ENCODE data around the gene APC2. TPM values are rescaled to one million over a fixed set of nuclear protein-coding genes. Genes with fewer than 3 reads are reported as not detected.

The APC2 gene
- total RNA-seq, 1 experiment from 2014 or later: 0.68 TPM

DNA sequence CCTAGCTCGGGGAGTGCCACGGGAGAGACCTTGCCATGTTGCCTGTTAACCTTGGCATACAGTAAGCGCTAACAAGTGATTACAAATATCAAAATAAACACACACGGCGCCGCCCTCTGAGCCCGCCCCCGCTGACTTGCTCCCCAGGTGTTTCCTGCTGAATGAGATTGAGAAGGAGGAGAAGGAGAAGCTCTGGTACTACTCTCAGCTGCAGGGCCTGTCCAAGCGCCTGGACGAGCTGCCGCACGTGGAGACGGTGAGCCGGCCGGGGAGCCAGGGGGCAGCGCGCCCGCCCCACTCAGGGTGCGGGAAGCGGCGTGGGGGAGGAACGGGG lies 5.0 kb downstream of the APC2 start:
- H4K91ac ChIP-seq (ENCODE audit: insufficient read length, low read depth, low read length): no peak overlapping the region
- no peaks in the 10 kb centered on the region; a peak in 1 of 5 replicates for H3K9me3 Mint-ChIP-seq
- no peak overlapping the region for H3K4ac ChIP-seq (ENCODE audit: low read depth, low read length)
- peaks cover 10% of the 10 kb centered on the region; the same call in 1 of the 2 replicates for H3K27me3 ChIP-seq (ENCODE audit: insufficient read depth, low read length)
- H3K36me3 Mint-ChIP-seq (ENCODE audit: insufficient read depth in 1 of 3, low read depth in 3 of 3): peaks cover 0 to 13% (median 5%) of the 10 kb centered on the region in 3 experiments; a peak in 3 of 7 replicates
- H2AFZ ChIP-seq (ENCODE audit: low read length): no peak overlapping the region
- no peak overlapping the region for H4K5ac ChIP-seq (ENCODE audit: insufficient read length, low read depth, low read length)
- no peaks in the 10 kb centered on the region; the same call in 1 of the 2 replicates for H3K4me1 ChIP-seq (ENCODE audit: insufficient read depth, low read length)
- H3T11ph ChIP-seq (ENCODE audit: low read length): no peak overlapping the region
- H3K56ac ChIP-seq (ENCODE audit: insufficient read length, low read depth, low read length): no peak overlapping the region
- H2BK5ac ChIP-seq (ENCODE audit: insufficient read length, low read length): no peak overlapping the region
- H3K4me3 Mint-ChIP-seq: peak overlapping the region in 1 of 2 experiments; percentile 60; a peak in 2 of 5 replicates
- no peaks in the 10 kb centered on the region for H3K79me2 ChIP-seq (ENCODE audit: insufficient read depth, low read length)
- no peaks in the 10 kb centered on the region for H4K20me1 ChIP-seq (ENCODE audit: control insufficient read depth, insufficient read depth, insufficient read length)
- H2BK12ac ChIP-seq (ENCODE audit: insufficient read length, low read depth, low read length): no peak overlapping the region
- no peaks in the 10 kb centered on the region for H3K79me1 ChIP-seq (ENCODE audit: insufficient read depth, low read depth, low read length, poor library complexity, severe bottlenecking)
- no peak for DNase-seq
- peaks cover 82% of the 10 kb centered on the region for H3K27me3 Mint-ChIP-seq (ENCODE audit: low read depth)
- TF ChIP-seq, protein P1, sequence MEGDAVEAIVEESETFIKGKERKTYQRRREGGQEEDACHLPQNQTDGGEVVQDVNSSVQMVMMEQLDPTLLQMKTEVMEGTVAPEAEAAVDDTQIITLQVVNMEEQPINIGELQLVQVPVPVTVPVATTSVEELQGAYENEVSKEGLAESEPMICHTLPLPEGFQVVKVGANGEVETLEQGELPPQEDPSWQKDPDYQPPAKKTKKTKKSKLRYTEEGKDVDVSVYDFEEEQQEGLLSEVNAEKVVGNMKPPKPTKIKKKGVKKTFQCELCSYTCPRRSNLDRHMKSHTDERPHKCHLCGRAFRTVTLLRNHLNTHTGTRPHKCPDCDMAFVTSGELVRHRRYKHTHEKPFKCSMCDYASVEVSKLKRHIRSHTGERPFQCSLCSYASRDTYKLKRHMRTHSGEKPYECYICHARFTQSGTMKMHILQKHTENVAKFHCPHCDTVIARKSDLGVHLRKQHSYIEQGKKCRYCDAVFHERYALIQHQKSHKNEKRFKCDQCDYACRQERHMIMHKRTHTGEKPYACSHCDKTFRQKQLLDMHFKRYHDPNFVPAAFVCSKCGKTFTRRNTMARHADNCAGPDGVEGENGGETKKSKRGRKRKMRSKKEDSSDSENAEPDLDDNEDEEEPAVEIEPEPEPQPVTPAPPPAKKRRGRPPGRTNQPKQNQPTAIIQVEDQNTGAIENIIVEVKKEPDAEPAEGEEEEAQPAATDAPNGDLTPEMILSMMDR (conservative IDR thresholded peaks at IDR 0.05): no peak
- H3K27ac Mint-ChIP-seq: no peak overlapping the region
- WGBS (ENCODE audit: extremely low coverage, insufficient read length, low lambda C conversion rate): no CpG with 5 or more reads among the region's 22 CpGs
- no peak overlapping the region for H4K8ac ChIP-seq (replicated peaks; ENCODE audit: insufficient read length, low read depth, low read length)
- peaks cover 12 to 37% of the 10 kb centered on the region in 2 experiments for H3K4me1 Mint-ChIP-seq
- H3K18ac ChIP-seq (ENCODE audit: insufficient read length, low read depth, low read length): no peak overlapping the region
- H3K23me2 ChIP-seq (ENCODE audit: insufficient read length, low read depth, low read length, poor library complexity, severe bottlenecking): peaks cover 15% of the 10 kb centered on the region
- no peak overlapping the region for H2AK5ac ChIP-seq (ENCODE audit: insufficient read length, low read length)
- no peaks in the 10 kb centered on the region for H3K9me3 ChIP-seq (ENCODE audit: control insufficient read depth, low read depth, low read length)
- H3K27ac ChIP-seq (ENCODE audit: insufficient read length, low read depth, low read length): no peak overlapping the region
- H3K9ac ChIP-seq (ENCODE audit: extremely low read depth, insufficient read length, low read length): no peak overlapping the region
- H3K14ac ChIP-seq (ENCODE audit: insufficient read depth, low read length): no peak overlapping the region
- no peak overlapping the region for H2BK20ac ChIP-seq (ENCODE audit: low read depth, low read length, poor library complexity, severe bottlenecking)
- H2BK120ac ChIP-seq (ENCODE audit: low read depth, low read length, poor library complexity, severe bottlenecking): no peak overlapping the region
- no peak overlapping the region for H2BK15ac ChIP-seq (ENCODE audit: low read depth, low read length)
- no peak overlapping the region for H3K4me2 ChIP-seq (ENCODE audit: insufficient read depth, insufficient read length, low read length)
- no peak overlapping the region for H3K23ac ChIP-seq (ENCODE audit: insufficient read length, low read depth, low read length)
